Measurements from ENCODE around the gene ENG.

Gene ENG

DNA sequence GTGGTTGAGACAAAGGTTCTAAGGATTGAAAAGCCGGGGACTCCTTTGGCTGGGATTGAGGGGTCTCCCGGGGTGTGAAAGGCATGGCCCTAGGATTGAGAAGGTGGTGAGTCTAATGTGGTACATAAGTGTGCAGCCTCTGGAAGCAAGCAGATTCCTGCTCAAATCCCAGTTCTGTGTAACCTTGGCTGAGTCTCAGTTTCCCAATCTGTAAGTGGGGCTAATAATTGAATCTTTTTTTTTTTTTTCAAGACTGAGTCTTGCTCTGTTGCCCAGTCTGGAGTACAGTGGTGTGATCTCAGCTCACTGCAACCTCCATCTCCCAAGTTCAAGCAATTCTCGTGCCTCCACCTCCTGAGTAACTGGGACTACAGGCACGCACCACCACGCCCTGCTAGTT, 81.9 kb downstream of the ENG start:
- DNase-seq = no peak

DNA sequence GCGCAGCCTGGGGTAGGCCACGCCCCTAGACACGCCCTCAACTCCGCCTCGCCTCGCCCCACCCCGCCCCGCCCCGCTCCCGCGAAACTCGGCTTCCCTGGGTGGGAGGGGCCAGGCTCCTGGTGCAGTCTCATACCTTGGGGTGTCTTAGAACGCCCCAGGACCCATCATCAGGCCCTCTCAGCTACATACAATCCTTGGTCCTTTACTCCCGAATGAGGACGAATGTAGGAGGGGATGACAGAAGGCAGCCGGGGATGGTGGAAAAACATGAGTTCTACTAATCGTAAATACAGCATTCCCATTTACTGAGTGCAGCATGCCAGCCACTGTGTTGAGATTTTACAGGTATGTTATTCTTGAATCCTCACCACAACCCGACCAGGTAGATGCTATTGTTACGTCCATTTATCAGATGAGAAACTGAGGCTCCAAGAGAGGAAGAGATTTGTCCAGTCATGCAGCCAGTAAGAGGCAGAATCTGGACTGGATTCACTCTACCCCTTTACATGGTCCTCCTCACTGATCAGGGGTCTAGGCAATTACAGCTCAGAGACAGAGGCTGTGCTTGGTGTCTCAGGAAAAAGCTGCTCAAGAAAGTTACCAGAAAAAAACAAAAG, 82.8 kb downstream of the ENG start:
- no peak for DNase-seq

DNA sequence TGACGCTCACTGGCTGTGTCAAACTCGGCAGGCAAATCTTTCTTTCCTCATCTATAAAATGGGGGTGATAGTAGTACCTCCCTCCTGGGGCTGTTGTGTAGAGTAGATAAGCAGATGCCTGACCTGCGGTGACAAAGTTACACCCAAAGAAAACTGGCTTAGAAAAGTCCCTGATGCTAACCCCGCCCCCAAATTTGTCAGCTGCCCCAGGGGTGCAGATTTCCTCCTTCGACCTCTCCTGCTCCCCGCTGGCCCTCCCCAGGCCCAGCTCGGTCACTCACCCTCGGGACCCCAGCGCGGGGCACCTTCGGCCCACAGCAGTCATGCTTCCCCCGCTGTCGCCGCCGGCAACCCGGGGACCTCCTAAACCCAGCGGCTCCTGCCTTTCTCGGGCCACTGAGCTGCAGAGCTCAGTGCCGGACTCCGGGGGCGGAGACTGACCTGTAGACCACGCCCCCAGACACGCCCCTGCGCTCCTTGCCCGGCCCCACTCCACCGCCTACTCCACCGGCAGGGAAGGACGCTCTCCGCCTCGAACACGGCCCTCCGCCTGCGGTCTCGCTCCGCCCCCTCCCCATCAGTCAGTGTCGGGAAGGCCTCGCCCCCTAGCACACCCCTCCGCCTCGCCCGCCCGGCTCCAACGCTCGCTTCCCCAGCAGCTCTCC, 83.4 kb downstream of the ENG start:
- DNase-seq = peak; percentile 97

DNA sequence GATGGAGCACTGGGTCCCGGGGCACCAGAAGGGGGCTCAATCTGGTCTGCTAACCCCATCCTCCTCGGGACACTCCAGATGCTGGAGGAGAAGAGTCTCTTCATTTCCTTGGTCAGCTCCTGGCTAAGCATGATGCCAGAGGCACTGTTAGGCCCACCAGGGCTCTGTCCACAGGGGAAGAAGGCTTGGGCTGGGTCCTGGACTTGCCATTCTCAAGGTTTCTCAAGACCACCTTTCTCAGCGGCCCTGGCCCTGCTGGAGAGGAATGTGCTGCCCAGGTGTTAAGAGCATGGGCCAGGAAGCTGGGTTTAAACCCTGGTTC, 83.9 kb downstream of the ENG start:
- no peak for DNase-seq

DNA sequence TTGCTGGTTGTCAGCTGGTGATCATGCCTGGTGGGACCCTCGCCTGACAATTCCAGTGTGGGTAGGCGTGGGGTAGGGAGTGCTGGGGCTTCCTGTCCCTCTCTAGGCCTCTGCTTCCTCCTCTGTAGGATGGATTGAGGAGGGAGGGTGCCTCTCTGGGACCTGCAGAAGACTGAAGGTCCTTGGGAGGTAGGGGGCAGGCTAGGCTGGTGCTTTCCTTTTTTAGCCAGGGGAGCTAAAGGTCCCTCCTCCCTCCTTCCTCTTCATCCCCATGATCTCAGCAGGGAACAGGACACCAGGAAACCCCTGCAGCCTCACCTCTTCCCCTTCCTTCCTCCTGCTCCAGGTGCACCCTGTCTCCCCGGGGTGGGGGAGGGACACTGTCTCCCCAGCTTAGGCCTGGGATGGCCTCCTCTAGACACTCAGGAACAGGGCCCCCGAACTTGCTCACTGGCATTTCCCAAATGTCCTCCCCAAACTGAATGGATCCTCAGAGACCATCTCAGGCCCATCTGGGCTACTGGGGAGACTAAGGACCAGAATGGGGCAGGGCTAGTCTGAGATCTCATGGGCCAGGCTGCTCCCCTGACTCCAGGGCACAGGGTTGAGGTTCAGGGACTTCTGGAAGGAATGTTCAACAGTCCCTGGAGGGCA, 84.4 kb downstream of the ENG start:
- no peak for DNase-seq

DNA sequence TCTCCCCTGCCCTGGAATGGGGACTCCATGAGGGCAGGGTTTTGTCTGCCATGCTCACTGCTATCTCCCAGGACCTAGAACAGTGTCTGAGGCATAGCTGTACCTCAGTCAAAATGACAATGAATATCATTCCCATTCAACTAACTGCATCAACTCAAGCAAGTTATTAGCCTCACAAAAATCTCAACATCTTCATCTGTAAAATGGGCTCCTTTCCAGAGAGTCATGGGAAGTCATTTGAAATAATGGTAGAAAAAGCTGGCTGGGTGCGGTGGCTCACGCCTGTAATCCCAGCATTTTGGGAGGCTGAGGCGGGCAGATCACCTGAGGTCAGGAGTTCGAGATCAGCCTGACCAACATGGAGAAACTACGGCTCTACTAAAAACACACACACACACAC, 85.4 kb downstream of the ENG start:
- no peak for DNase-seq

DNA sequence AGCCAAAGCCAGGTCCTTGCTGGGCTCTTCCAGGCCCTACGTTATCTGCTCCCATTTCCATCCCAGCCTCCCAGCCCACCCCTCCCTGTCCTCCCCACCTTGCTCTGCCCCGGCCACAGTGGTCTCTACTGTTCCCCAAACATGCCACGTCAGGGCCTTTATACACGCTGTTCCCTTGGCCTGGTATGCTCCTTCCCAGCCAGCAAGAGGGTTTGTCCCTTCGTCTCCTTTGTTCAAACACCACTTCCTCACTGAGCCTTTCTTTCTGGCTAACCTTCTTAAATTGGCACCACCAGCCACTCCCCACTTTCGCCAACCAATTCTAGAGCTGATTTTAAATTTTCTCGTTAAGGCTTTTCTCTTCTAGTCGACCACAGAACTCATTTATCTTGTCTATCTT, 85.8 kb downstream of the ENG start:
- no peak for DNase-seq

DNA sequence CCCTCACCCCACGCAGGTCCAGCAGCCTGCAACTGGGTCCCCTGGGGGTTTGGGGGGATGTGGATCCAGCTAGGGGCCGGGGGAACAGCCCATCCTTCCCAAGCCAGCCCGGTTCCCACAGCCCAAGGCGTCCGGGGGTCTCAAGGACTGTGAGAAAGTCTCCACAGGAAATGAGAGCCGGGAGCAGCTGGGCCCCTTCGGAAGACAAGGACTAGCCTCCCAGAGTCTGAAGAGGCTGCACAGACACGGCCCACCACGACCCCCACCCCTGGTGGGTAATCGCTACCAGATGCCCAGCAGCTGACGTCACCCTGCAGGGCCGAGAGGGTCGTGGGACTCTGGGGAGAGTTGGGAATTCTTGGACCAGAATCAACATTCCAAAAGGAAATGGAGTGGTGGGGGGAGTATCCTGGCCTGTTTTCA, 86.5 kb downstream of the ENG start:
- DNase-seq = no peak

DNA sequence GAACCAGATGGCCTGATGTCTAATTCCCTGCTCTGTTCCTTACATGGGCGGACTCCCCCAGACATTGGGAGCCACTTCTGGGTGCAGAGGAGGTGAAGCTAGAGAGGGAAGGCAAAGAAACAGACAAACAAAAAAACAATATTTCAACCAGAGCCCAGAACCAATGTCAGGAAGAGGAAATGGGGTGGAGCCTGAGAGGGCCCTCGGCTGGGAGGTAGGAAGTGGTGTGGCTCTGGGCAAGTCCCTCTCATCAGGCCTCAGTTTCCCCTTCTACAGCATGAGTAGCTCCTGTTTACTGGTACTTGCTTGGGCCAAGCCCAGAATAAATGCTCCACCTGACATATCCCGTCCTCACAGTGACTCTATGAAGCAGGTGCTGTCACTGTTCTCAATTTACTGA, 87.0 kb downstream of the ENG start:
- DNase-seq = no peak

DNA sequence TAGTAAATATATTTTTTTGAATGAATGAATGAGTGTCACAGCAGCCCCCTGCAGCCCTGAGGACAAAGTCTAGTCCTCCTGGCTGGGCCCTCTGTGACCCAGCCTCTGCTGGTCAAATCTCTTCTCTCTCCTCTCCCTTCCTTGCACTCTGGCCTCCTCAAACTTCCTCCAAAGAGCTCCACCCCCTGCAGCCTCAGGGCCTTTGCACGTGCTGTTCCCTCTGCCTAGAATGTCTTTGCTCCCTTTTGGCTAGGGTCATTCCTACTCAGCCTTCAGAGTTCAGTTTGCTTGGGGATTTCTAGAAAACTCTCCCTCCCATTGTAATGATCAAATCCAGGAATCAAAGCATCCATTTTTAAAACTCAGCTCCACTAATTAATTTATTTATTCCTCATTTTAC, 89.0 kb downstream of the ENG start:
- DNase-seq = no peak
